ENCODE results near the gene WDR90. TPM values are rescaled to one million over a fixed set of nuclear protein-coding genes. Genes with fewer than 3 reads are reported as not detected.
"Not testable (repeated sequence)": the region's sequence is repeated elsewhere in the genome, so short reads cannot be mapped to it uniquely, and the experiment has no call there.

WDR90 gene
- total RNA-seq, 1 experiment from 2014 or later: 118 TPM

DNA sequence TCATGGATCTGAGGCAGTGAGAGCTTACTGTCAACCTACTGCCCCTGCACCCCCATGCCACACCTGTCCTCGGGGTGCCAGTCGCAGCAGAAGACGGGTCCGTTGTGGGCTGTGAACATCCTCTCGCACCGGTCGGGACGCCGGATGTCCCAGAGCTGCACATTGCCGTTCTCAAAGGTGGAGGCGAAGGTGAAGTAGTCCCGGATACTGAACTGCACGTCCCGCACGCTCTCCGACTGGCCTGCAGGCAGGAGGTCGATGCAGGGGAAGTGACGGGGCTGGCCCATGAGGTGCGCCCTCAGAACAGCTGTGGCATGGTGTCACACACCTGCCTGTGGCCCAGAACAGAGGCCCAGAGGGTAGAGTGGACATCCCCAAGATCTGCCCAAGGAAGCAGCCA lies 38.3 kb downstream of the WDR90 start:
- CTCF ChIA-PET: no interaction called here
- Histone ChIP-seq H3K4me2 (no peak overlapping the region), H3F3A (ENCODE audit: insufficient read depth, low read depth) (peaks cover 34% of the 10 kb centered on the region), H3K9me2 (ENCODE audit: insufficient read depth) (no peaks in the 10 kb centered on the region), H3K4me3 (no peak overlapping the region), H4K20me1 (ENCODE audit: insufficient read depth) (peaks cover 11% of the 10 kb centered on the region), H3K4me1 (replicated peaks; ENCODE audit: insufficient read depth) (peaks cover 34% of the 10 kb centered on the region), H3K36me3 (ENCODE audit: low read depth) (no peaks in the 10 kb centered on the region), H3K79me2 (ENCODE audit: low read depth) (peaks cover 26% of the 10 kb centered on the region), H3K9me3 (ENCODE audit: insufficient read depth, low read depth) (no peaks in the 10 kb centered on the region), H3K27ac (no peak overlapping the region), H3K27me3 (ENCODE audit: insufficient read depth, low read depth) (no peaks in the 10 kb centered on the region), H2AFZ (no peak overlapping the region)
- no peak for TF ChIP-seq EZH2 (IDR thresholded peaks at IDR 0.05; ENCODE audit: low read depth)
- TF ChIP-seq, protein P1, sequence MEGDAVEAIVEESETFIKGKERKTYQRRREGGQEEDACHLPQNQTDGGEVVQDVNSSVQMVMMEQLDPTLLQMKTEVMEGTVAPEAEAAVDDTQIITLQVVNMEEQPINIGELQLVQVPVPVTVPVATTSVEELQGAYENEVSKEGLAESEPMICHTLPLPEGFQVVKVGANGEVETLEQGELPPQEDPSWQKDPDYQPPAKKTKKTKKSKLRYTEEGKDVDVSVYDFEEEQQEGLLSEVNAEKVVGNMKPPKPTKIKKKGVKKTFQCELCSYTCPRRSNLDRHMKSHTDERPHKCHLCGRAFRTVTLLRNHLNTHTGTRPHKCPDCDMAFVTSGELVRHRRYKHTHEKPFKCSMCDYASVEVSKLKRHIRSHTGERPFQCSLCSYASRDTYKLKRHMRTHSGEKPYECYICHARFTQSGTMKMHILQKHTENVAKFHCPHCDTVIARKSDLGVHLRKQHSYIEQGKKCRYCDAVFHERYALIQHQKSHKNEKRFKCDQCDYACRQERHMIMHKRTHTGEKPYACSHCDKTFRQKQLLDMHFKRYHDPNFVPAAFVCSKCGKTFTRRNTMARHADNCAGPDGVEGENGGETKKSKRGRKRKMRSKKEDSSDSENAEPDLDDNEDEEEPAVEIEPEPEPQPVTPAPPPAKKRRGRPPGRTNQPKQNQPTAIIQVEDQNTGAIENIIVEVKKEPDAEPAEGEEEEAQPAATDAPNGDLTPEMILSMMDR (conservative IDR thresholded peaks at IDR 0.05): no peak
- BruUV-seq (replicated peaks): no TSS peak
- POLR2A ChIA-PET (ENCODE audit: unreplicated experiment): no interaction called here
- DNase-seq: no peak
- intact Hi-C loops (cut with micrococcal nuclease; ENCODE audit: unreplicated experiment): no loop called here

DNA sequence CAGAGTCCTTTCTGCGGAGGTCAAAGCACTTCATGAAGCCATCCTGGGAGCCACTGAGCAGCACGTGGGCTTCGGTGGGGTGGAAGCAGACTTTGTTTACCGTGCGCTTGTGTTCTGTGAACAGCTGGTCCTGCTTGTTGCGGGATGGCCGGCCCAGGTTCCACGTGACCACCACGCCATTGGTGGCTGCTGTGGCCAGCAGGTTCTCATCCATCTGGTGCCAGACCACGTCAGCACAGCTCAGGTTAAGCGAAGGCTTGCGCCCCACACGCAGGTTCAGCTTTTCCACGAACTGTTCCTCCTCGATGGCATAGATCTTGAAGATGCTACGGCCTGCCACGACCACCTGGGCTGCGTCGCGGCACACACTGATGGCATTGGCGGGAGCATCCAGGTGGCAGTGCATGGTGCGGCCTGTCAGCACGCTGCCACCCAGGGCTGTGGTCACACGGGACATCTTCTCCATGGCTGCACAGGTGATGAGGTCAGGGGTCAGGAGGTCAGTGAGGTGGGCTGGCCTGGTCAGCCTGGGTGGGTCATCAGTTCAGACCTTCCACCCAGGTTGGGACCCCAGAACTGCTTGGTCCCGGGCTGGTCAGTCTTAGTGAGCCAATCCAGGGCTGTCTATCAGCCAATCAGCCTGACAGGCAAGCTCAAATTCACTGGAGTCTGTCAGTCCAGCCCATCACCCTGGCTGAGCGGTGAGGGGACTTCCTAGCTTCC lies 40.2 kb downstream of the WDR90 start:
- intact Hi-C loops (cut with micrococcal nuclease; ENCODE audit: unreplicated experiment): no loop called here
- no peaks in the 10 kb centered on the region for H3K36me3 ChIP-seq (ENCODE audit: low read depth)
- no peaks in the 10 kb centered on the region; the same call in 1 of the 2 replicates for H4K20me1 ChIP-seq (ENCODE audit: insufficient read depth)
- BruUV-seq (replicated peaks): no TSS peak
- no peak overlapping the region for H3K27ac ChIP-seq
- no peaks in the 10 kb centered on the region for H3K9me2 ChIP-seq (ENCODE audit: insufficient read depth)
- H3K79me2 ChIP-seq (ENCODE audit: low read depth): peaks cover 13% of the 10 kb centered on the region
- peak overlapping the region; percentile 97 for H3K4me2 ChIP-seq
- DNase-seq: no peak
- ChIA-PET CTCF (no interaction called here), POLR2A (ENCODE audit: unreplicated experiment) (no interaction called here)
- H3F3A ChIP-seq (ENCODE audit: insufficient read depth, low read depth): peaks cover 27% of the 10 kb centered on the region
- TF ChIP-seq, protein P1 (conservative IDR thresholded peaks at IDR 0.05): no peak
- no peak for TF ChIP-seq EZH2 (IDR thresholded peaks at IDR 0.05; ENCODE audit: low read depth)
- H3K4me1 ChIP-seq (replicated peaks; ENCODE audit: insufficient read depth): peaks cover 26% of the 10 kb centered on the region
- H3K4me3 ChIP-seq: peak overlapping the region; percentile 99
- peak overlapping the region; percentile 79 for H2AFZ ChIP-seq
- H3K9me3 ChIP-seq (ENCODE audit: insufficient read depth, low read depth): no peaks in the 10 kb centered on the region
- no peaks in the 10 kb centered on the region for H3K27me3 ChIP-seq (ENCODE audit: insufficient read depth, low read depth)

DNA sequence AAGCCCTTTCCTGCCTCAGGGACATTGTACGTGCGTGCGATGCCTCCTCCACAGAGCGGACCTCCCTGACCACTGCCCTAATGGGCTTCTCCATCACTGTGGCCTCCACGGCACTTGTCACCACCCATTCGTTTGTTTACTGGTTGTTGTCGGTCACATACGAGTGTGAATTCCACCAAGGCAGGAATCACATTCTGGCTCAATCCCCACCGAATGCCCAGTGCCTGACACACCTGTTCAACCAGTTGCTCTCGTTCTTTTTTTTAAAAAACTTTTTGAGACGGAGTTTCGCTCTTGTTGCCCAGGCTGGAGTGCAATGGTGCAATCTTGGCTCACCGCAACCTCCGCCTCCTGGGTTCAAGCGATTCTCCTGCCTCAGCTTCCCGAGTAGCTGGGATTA lies 42.1 kb downstream of the WDR90 start:
- peak in 1 of 2 experiments; percentile 63 for DNase-seq
- H4K20me1 ChIP-seq (ENCODE audit: insufficient read depth); H3K36me3 ChIP-seq (ENCODE audit: low read depth); H3K27me3 ChIP-seq (ENCODE audit: insufficient read depth, low read depth); BruUV-seq (replicated peaks); intact Hi-C loops (cut with micrococcal nuclease; ENCODE audit: unreplicated experiment); H3K9me3 ChIP-seq (ENCODE audit: insufficient read depth, low read depth); H3K27ac ChIP-seq; CTCF ChIA-PET; H3K9me2 ChIP-seq (ENCODE audit: insufficient read depth); H2AFZ ChIP-seq: not testable (repeated sequence)
- Histone ChIP-seq H3K4me2 (peak overlapping the region; percentile 97), H3K79me2 (ENCODE audit: low read depth) (peaks cover 13% of the 10 kb centered on the region), H3K4me3 (0 out of 2 replicates have a peak overlapping the region, but pooled peaks have one; percentile 99), H3K4me1 (replicated peaks; ENCODE audit: insufficient read depth) (peaks cover 18% of the 10 kb centered on the region), H3F3A (ENCODE audit: insufficient read depth, low read depth) (peaks cover 27% of the 10 kb centered on the region)
- POLR2A ChIA-PET (ENCODE audit: unreplicated experiment): interaction anchor here (0.7 kb wide), 1 partner anchor 306 kb away, joined by 7 read pairs; no protein-coding TSS in a partner anchor
